UCSD-AML1 (cell line): ENCODE data around the gene PAQR4.

Experiments used
- DNase-seq: peaks from one replicate; lab custom pipeline; 2025; ENCODE audit not compliant: unreplicated experiment; lab: John Stamatoyannopoulos, UW

Gene PAQR4

DNA sequence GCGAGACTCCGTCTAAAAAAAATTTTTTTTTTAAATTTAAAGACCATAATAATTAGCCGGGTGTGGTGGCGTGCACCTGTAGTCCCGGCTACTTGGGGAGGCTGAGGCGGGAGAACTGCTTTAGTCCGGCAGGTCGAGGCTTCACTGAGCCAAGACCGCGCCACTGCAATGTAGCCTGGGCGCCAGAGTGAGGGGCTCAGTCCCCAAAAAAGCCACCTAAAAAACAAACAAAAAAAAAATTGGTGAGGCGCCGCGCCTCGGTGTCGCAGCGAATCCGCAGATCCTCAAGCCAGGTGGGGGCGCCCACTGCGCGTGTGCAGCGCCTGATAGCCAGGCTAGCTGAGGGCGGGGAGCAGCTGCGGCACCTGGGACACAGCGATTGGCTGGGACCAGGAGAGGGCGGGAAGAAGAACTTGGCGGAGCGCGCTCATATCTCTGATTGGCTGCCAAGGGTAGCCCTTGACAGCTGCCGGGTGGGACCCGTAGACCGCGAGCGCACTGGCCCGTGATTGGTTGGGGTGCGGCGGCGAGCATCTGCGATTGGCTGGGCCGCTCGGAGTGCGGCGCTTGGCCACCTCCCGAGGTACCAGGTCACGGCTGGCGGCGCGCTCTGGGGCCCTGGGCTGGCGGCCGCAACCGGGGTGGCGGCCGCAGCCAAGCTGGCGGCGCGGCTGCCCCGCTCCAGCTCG lies 34.6 kb downstream of the PAQR4 start:
- peak; percentile 99 for DNase-seq

DNA sequence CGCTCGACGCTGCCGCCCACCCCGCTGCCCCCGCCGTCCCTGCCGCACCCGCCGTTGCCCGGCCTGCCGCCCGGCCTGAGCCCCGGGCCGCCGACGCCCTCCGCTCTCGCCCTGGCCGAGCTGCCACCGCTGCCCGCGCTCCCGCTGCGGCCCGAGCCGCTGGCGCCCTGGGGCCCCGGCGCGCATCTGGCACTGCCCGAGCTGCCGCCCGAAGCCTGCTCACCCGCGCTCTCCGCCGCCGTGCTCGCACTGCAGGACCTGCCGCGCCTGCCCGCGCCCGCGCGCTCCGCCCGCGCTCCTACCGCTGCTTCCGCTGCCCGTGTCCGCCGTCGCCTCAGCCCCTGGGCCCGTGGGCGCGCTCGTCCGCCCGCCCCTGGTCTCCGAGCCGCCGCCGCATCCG lies 35.2 kb downstream of the PAQR4 start:
- peak; percentile 46 for DNase-seq

GRCh38 chr16:3004781-3005284 lies 35.7 kb downstream of the PAQR4 start:
- peak; percentile 52 for DNase-seq

GRCh38 chr16:3007059-3007956 lies 38.2 kb downstream of the PAQR4 start:
- peak; percentile 51 for DNase-seq

- peak; percentile 82 for DNase-seq
Measured at GRCh38 chr16:3007957-3008689, 39.0 kb downstream of the PAQR4 start.

DNA sequence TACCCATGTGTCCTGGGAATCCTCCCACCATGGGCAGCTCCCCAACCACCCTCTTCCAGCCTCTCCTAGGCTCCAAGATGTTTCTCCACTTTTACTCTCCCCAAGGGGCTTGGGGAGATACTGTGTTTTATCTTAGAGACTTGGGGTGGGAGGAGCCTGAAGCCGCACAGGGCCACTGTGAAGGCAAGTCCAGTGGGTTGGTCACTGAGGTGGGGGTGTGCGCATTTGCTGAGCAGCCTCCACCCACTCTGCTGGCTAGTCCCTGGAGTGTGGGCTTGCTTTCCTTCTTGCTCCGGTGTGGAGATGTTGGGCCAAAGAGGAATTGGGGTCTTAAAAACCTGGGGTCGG lies 39.5 kb downstream of the PAQR4 start:
- no peak for DNase-seq

DNA sequence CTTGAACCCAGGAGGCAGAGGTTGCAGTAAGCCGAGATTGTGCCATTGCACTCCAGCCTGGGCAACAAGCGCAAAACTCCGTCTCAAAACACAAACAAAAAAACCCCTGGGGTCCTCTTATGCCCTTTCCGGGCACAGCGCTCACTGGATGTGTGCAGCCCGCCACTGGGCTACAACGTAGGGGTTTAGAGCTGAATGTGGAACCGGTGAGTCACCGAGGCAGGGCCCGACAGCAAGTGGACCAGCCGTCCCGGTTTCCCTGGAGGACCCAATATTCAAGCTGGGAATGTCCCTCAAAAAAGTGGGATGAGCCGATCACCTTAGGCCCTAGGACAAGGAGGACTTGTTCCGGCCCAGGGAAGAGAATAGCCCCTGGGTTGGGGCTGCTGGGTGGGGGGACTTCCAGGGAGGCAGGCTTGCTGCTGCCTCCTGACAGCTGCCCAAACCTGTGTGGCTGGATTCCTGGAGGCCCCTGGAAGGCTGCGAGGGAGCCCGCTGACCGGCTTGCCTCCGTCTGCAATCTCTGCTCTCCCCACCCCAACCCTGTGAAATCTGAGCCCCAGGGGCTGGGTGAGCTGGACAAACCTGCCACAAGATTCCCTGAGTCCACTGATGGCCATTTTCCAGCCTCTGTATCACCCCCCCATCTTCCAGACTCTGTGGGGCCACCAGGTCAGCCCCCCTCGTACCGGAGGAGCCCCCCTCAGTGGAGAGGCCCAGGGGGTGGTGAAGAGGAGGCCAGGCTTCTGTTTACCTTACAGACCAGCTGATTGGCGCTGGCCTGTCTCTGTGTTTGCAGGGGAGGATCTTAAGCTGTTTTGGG lies 40.6 kb downstream of the PAQR4 start:
- no peak for DNase-seq

GRCh38 chr16:3010510-3010909 lies 41.4 kb downstream of the PAQR4 start:
- DNase-seq: no peak

GRCh38 chr16:3012246-3012645 lies 43.1 kb downstream of the PAQR4 start:
- DNase-seq: no peak

DNA sequence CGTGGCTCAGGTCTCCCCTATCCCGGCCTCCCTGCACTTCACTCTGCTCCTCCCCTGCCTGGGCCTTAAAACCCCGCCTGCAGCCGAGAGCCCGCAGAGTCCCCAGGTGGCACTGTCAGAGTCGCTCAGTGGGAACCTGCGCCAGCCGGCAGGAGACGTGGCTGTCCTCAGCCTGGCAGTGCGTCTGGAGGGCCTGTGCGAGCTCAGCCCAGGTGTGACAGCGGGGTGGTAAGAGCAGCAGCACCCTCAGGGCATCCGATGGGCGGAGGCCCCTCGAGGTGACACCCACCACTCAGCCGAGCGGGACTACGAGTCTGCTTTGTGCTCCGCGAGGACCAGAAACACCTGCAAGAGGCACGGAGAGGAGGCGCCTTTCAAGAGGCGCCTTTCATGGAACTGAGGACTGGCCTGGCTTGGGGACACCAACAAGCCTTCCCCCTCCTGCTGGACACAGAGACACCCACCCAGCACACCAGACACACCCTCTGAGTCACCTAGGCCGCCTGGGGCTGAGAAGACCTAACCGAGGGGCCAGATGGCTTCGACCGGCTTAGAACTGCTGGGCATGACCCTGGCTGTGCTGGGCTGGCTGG lies 43.8 kb downstream of the PAQR4 start, which contains the start of gene CLDN9:
CLDN9 (plus strand) TSS at position 96 of the 593 bp plus-strand sequence; CDS start at position 536, 440 bp downstream.
- DNase-seq: no peak

- no peak for DNase-seq
Measured at GRCh38 chr16:3013491-3013951, 44.4 kb downstream of the PAQR4 start.

DNA sequence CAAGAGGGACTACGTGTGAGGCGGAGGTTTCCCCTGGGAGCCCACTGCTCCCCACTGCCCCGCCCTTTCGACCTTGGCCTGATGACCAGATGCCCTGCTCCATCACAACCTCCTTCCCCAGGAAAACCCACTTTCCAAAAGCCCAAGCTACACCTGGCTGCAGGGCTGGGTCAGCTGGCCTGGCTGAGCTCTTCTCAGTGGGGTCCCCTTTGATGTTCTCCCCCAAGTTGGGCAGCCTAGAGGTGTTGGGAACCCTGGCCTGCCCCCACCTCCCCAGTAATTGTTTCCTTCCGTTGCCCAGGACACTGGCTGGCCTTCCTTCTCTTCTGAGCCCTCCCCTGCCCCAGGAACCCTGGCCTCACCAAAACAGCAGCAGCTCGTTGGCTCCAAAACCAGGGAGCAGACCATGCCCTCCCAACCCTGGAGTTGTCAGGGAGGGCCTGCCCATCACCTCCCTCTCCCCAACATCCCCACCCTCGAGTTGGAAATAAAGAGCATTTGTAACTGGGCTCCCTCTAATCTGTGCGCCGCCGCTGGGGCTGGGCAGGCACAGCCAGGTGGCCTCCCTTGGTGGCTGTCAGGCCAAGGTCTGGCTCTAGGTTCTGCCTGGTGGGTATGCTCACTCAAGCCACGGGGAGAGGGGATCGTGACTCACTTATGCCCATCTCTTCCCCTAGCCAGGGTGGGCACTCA lies 45.0 kb downstream of the PAQR4 start:
- no peak for DNase-seq

GRCh38 chr16:3014971-3015370 lies 45.8 kb downstream of the PAQR4 start:
- no peak for DNase-seq

DNA sequence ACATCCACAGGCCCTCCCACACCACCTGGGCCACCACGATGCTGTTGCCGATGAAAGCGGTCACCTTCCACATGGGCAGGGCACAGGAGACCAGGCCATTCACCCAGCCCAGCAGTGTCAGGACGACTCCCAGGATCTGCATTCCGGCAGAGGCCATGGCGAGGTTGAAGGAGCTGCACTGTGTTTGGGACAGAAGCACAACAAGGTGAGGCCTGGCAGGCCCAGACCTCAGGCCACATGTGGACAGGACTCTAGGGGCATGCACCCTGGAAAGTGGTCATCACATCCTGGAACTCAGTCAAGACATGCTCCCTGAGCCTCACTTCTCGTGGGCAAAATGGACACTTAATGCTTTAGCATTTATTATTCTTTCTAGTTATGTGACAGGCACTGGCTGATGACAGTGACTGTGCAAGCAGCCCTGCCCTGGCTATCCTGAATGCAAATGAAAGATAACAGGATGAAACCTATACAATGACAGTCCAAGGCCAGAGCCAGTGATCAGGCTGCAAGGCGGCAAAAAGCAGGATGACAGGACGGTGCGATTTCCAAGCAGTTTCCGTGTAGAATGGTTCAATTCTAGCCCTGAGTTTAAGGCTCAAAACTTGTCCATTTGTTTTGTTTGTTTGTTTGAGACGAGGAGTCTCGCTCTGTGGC lies 46.8 kb downstream of the PAQR4 start:
- DNase-seq: no peak

DNA sequence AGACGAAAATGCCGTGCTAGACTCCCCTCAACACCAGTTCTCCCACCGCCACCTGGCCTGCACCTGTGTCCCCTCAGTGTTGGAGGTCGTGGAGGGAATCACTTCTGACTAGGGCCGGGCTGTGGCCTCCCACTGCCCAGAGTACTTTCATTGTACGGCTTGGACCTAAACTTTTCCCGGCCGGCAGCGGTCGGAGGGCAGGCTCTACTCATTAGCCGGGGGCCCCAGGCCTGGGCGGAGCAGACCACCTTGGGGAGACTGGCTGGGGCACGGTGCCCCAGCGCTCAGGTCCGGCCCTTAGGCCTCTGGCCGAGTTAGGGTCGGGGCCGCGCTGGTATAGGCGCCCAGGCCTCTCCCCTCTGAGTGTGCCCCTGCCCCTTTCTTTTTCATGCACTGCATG lies 48.2 kb downstream of the PAQR4 start:
- no peak for DNase-seq

GRCh38 chr16:3017794-3018506 lies 48.8 kb downstream of the PAQR4 start, which contains the start of gene CLDN6:
CLDN6 (minus strand) TSS chr16:3018183; CDS start chr16:3016021, 2,162 bp downstream.
- DNase-seq: no peak

GRCh38 chr16:3019594-3020246 lies 50.6 kb downstream of the PAQR4 start:
- DNase-seq: no peak

DNA sequence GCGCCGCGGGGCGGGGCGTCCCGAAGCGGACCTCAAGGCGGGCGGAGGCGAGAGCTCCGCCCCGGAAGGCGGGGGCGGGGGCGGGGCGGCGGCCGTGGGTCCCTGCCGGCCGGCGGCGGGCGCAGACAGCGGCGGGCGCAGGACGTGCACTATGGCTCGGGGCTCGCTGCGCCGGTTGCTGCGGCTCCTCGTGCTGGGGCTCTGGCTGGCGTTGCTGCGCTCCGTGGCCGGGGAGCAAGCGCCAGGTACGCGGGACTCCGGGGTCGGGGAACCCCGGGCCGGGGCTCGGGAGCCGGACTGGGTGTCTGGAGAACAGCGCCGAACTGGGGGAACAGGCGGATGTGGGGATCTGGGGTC lies 51.1 kb downstream of the PAQR4 start, which contains the start of gene TNFRSF12A:
TNFRSF12A (plus strand) TSS at position 122 of the 357 bp plus-strand sequence; CDS start at position 152, 30 bp downstream.
- peak; percentile 87 for DNase-seq
